ENCODE measurements around the gene ELL2. TPM values are rescaled to one million over a fixed set of nuclear protein-coding genes. Genes with fewer than 3 reads are reported as not detected.
"Not testable (repeated sequence)": the region's sequence is repeated elsewhere in the genome, so short reads cannot be mapped to it uniquely, and the experiment has no call there.

ELL2 gene
- total RNA-seq, 1 donor, result 11.3 TPM

DNA sequence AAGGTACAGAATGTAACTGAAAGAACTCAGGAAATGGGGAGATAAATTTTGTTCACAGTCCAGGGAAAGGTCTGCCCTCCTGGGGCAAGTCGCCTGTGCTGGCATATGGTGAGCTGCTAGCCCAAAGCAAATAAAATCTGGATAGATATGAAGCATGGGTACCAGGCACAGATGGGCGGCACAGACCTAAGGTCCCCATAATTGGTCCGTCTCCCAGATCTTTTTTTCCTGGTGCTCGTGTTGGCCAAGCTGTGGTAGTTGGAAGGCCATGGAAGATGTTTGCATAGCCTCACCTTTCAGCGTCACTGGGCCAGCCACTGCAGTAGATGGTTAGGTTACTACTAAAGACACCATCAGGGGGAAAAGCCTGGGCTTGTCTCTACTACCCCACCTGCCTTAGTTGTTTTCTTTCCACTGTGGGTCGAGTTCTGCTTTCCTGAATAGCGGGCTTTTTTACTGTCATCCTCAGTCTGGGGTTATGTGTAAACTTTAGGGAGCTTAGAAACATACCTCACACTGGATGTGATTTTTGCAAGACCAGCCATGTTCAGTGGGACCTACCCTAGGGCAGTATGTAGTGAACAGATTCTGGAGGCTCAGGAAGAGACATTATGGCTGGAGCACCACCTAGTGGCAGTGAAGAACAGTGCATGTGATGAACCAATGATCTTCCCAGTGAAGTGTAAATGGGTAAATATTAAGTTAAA is 114.9 kb downstream of the ELL2 start:
- DNase-seq (ENCODE audit: low read depth in 2 of 3, low spot score in 2 of 3), result peak in 2 of 3 donors; percentile 54 to 84

DNA sequence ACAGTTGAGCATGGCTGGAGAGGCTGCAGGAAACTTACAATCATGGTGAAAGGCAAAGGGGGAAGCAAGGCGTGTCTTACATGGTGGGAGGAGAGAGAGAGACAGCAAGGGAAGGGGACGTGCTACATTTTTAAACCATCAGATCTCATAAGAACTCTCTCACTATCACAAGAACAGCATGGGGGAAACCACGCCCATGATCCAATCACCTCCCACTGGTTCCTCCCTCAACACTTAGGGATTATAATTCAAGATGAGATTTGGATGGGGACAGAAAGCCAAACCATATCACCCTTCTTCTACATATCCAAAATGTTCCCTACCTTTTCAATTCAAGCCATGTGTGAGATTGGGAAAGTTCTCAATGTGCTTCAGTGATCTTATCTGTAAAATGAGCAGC is 116.3 kb downstream of the ELL2 start:
- DNase-seq (ENCODE audit: low read depth in 2 of 3, low spot score in 2 of 3), result no peak

DNA sequence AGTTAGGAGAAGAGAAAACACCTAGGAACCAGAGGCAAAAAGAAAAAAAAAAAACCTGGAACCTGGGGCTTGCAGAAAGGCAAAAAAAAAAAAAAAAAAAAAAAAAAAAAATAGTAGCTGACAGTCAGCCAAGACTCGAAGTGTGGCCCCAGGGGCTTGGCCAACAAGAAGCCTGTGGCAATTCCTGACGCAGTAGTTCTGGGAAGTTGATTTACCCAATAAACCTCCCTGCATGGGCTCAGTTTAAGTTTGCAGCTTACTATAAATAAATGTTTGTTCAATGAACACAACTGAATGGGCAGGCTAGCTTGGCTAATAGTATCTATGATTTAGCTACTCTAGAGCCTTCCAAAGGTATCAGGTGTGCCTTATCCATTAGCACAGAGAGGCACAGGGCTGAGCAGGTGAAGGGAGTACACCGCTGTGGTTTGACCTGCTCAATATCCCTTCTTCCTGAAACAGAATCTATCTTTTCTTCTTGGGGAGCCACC is 117.9 kb downstream of the ELL2 start:
- DNase-seq (ENCODE audit: low read depth in 2 of 3, low spot score in 2 of 3), result no peak

DNA sequence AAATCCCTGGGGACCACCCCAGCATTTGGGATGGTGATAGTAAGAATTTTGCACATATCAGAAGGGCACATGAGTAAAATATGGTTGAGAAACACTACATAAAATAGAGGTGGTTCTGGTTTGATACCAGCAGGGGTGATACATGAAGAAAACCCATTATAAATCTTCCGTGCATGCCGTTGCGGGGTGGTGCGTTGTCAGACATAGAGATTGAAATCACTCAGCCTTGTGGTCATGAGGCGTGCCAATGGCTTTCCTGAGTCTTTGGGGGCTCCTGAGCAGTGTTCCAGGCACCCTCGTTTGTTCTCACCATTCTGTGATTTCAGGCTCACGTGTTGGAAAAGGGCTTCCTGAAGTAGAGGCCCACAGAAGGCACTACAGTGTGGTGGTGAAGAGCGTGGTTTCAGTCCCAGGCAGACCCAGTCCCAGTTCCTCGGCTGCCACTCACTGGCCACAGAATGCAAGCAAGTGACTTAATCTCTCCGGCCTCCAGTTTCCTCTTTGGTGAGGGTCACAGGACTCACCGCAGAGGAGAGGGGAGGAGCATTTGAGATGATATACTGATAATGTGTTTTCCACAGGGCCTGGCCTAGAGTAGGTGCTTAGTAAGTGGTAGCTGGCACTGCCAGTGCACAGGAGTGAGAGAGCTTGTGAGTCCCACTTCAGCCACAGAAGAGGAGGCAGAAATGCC is 118.7 kb downstream of the ELL2 start:
- peak in 2 of 3 donors; percentile 95 to 98 for DNase-seq (ENCODE audit: low read depth in 2 of 3, low spot score in 2 of 3)

DNA sequence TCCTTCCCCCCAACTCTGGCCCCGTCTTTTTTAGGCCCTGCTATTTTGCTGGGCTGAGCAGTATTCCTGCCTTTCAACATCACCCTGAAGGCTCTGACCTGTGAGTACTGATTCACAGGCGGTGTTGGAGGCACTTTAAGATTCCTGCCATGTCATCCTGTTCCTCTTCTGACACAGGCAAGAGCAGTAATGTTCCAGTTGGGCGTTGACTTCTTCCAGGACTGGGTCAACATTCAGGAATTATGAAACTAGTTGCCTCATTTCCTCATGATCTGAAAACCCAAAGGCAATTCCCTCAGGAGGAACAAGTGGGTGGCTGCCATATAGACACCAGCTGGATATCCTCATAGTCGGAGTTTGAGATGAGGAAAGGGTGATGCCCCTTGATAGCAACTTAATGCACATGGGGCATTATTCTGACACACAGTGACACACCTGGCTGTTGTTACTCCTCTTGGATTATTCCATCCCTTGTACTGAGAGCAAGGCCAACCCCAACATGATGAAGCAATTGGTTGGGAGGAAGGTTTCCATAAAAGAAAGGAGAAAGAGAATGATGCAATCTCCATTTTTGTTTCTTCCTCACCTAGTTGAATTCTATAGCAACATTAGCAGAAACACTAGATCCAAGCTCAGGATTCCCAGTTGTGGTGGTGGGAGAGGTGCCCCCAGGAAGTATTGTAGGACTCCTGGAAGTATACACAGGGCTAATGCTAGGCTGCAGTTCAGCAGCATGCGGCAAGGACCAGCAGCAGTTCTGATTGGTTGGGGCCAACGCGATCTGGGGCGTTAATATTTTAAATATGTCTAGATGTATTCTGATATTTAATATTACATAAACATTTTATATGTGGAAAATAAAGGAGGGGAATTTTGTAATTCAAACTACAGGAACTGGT is 119.5 kb downstream of the ELL2 start:
- DNase-seq (ENCODE audit: low read depth in 2 of 3, low spot score in 2 of 3), result no peak

DNA sequence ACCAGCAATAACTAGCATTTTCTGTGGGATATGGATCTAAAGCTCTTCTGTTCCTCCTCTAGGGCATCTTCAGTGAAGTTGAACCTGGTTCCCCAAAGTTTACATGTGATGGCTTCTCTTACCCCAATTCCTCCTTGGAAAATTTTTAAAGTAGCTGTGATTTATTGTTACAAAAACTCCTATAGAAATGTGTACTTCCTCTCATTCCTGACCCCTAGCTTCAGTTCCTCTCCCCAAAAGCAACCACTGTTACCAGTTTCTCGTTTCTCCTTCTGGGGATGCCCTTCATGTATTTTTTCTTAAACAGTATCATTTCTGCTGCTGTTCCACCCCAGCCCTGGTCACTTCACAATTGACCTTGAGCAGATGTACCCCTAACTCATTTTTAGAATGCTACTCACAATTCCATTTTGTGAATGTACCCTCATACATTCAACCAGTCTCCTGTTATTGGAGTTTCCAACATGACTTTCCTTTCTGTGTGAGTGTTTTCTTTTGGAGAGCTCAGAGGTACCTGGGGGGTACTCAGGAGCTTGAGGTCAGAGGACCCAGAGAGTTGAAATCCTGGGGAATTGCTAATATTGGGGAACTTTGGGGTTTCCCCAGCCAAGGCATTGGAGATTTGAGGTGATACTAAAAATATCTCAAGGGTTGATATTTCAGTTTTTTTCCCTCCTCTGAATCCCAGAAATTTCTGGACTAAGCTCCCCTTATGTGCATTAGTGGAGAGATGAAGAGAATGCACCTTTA is 120.5 kb downstream of the ELL2 start:
- DNase-seq (ENCODE audit: low read depth in 2 of 3, low spot score in 2 of 3), result no peak

DNA sequence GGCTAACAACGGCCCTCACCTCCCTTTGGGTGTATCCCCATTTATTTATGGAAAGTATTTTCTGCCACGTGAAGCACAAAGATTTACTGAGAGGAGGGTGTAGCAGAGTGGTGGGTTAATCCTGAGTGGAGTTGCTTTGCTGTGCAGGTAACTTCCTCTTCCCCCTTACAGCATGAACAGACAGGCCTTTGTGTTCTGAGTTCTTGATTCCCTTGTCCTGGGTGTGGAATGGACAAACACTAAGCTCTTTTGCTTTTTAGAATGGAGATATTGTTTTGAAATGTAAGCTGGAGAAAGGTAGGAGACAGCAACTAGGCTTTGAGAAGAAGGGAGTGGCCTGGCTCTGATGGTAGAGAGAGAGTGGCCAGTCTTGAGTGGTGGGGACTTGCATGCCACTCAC is 122.0 kb downstream of the ELL2 start:
- DNase-seq (ENCODE audit: low read depth in 2 of 3, low spot score in 2 of 3), result no peak

DNA sequence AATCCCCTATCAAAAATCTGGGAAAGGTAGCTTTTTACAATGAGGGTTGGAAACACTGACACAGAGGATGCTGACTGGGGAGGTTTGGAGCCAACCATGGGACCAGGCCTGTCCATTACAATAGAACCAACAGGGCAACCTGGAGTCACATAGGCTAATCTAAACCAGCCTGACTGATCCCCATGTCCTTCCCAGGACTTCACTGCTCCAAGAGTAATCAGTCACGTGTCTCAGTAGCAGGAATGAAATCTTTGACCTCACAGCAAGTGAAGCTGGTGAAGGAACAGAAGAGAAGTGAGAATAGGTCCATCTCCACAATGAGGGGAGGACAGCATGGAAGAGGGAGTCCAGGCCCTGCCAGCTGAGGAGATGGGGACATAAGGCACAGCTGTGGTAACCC is 123.1 kb downstream of the ELL2 start:
- DNase-seq (ENCODE audit: low read depth in 2 of 3, low spot score in 2 of 3), result no peak

DNA sequence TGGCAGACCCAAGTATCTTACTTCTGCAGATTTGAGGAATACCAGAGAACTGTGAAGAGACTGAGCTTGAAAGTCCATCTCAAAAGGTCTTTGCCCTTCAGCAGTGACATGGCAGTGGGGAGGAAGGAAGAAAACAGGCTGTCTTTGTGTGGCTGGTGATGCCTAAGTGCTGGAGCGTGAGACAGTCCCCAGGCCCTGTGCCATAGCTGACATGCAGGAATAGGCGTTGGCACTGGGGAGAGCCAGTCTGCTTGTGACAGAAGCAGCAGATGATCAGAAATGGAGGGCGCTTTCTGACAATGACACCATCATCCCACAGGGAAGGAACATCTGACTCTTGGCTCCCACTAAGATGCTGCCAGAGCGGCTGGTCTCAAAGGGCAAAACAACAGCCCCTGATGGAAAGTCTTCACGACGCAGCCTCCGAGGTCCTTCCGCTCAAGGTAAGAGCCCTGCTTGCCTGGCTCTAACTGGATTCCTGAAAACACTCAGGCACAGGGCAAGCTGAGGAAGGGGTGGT is 123.6 kb downstream of the ELL2 start:
- DNase-seq (ENCODE audit: low read depth in 2 of 3, low spot score in 2 of 3), result no peak

DNA sequence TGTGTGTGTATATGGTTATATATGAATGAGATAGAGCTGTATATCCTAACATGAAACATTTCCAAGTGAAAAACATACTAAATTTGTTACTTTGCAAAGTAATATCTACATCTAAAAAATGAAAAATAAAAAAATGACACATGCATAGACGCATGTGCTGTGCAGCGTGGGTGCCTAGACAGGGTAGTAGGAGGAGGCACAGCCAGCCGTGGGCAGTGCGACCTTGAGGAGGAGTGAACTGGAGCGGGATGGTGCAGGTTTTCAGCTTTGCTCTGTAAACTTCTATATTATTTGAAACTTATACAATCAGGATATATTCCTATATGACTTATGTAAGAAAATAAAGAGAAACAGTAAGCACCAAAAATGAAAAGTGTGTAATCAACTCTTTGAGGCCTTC is 124.2 kb downstream of the ELL2 start:
- no peak for DNase-seq (ENCODE audit: low read depth in 2 of 3, low spot score in 2 of 3)

DNA sequence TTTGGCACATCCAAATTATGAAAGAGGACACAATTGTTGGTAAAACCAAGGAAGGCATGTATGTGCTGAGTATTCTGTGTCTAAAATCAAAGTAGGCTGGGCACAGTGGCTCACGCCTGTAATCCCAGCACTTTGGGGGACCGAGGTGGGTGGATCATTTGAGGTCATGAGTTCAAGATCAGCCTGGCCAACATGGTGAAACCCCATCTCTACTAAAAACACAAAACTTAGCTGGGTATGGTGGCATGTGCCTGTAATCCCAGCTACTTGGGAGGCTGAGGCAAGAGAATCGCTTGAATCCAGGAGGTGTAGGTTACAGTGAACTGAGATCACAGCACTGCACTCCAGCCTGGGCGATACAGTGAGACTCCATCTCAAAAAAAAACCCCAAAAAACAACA is 124.7 kb downstream of the ELL2 start:
- DNase-seq (ENCODE audit: low read depth in 2 of 3, low spot score in 2 of 3), result not testable (repeated sequence)

DNA sequence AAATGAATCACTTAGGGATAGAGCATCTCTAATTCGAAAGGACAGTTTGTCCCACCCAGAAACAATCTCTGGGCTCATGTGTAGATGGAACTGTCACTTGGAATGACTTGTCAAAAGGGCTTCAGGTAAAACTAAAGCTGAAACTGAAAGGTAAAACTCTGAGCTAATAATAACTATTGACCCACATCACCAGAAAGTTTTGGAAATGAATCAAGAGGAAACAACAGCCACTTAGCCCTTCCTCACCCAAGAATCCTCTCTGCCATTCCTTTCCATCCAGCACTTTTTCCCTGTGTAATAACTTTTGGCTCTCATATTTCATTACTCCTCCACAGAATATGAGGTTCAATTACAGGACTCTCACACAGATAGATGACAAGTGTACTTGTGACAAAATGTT is 125.1 kb downstream of the ELL2 start:
- no peak for DNase-seq (ENCODE audit: low read depth in 2 of 3, low spot score in 2 of 3)

DNA sequence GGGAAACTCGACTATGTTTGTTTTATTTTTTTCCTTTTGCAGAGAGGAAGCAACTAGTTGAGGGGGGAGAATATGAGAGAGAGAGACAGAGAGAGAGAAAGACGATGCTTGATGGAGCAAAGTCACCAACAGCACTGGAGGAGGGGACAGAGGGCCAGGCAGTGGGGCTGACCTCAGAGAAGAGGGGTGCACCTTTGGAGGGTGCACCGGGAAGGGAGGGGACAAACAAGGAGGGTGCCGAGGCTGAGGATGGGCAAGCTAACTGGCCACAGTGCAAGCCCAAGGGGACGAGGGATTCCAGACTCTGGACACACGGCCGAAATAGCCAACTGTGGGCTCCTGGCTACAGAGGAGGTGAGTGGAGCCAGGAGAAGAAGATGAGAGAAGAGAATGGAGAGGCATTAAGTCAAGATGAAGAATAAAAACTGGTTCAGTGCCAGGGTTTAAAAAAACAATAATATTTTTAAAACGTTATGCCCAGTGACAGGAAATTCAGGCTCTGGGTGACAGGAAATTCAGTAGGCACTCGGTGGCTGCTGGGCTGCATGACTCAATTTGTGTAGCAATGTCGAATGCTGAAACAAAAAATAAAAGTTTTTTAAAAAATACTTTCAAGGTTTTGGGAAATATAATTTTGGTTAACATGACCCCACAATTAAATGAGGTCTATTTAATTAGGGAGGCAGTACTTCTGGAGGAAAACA is 125.8 kb downstream of the ELL2 start:
- peak in 2 of 3 donors; percentile 60 to 63 for DNase-seq (ENCODE audit: low read depth in 2 of 3, low spot score in 2 of 3)

Other genes starting within 250 kb of the ELL2 start
- 48.7 TPM for gene RHOBTB3, start 230.5 kb downstream of the ELL2 start, total RNA-seq
- gene GLRX, start 139.1 kb downstream of the ELL2 start, total RNA-seq, result 19.9 TPM